AG04449 (cell line): Measurements from ENCODE around the gene PRRX2.

Experiments
- CTCF ChIA-PET: fragments of 350-600 bp; formaldehyde crosslinking; extraction: SDS; loops from one replicate; lab custom pipeline; 2021; ENCODE audit warnings: antibody characterized with exemption; lab: Yijun Ruan, JAX
- POLR2A ChIA-PET: fragments of 400-600, 350-600 bp; formaldehyde crosslinking; extraction: SDS; loops from one replicate; lab custom pipeline; 2020; ENCODE audit warnings: antibody characterized with exemption, inconsistent platforms; lab: Yijun Ruan, JAX
- DNase-seq: peaks from one replicate; pipeline ENCODE4 v3.0.0-alpha.2; 2010; ENCODE audit warnings: low read depth, low spot score
- H3K4me3 ChIP-seq: 2 replicates; pipeline ENCODE4 v1.5.1; 2011; ENCODE audit warnings: low read depth, mild to moderate bottlenecking, control low read depth, low read length
- CTCF ChIP-seq: IDR thresholded peaks from one replicate; pipeline ENCODE4 v1.5.1; 2011; ENCODE audit warnings: mild to moderate bottlenecking, moderate library complexity, low read length, control low read depth, inconsistent platforms; ENCODE audit not compliant: insufficient read depth; ENCODE audit errors: missing control alignments

PRRX2 gene

GRCh38 chr9:129664746-129665388 is 580 bp upstream of the PRRX2 start:
- peak overlapping the region; percentile 76 for H3K4me3 ChIP-seq
- ChIA-PET POLR2A (interaction anchor here (1.0 to 1.4 kb wide), 2 partner anchors 8 to 67 kb away, joined by 3 to 5 read pairs; no protein-coding TSS in a partner anchor), CTCF (interaction anchor here (0.5 to 1.4 kb wide), 3 partner anchors 21 to 64 kb away, joined by 3 to 4 read pairs (median 3); no protein-coding TSS in a partner anchor)
- no peak for TF ChIP-seq CTCF
- no peak for DNase-seq

GRCh38 chr9:129665814-129666520 is 520 bp downstream of the PRRX2 start:
- ChIA-PET CTCF (interaction anchor here (0.9 to 2.0 kb wide), 5 partner anchors 11 to 120 kb away, joined by 3 to 7 read pairs (median 4); no protein-coding TSS in a partner anchor), POLR2A (interaction anchor here (0.6 to 1.4 kb wide), 3 partner anchors 9 to 61 kb away, joined by 3 to 5 read pairs (median 3); no protein-coding TSS in a partner anchor)
- no peak for TF ChIP-seq CTCF
- DNase-seq: no peak
- H3K4me3 ChIP-seq: peak overlapping the region; percentile 76

GRCh38 chr9:129666575-129666974 is 1.1 kb downstream of the PRRX2 start:
- ChIA-PET CTCF (interaction anchor here (0.9 to 2.0 kb wide), 5 partner anchors 10 to 119 kb away, joined by 3 to 7 read pairs (median 5); no protein-coding TSS in a partner anchor), POLR2A (interaction anchor here (0.6 to 1.0 kb wide), 2 partner anchors 31 to 60 kb away, joined by 3 read pairs; no protein-coding TSS in a partner anchor)
- TF ChIP-seq CTCF: no peak
- DNase-seq: no peak
- peak overlapping the region; percentile 76 for H3K4me3 ChIP-seq

GRCh38 chr9:129667378-129667777 is 1.9 kb downstream of the PRRX2 start:
- no peak for DNase-seq
- ChIA-PET POLR2A (no interaction called here), CTCF (interaction anchor here (0.8 to 2.0 kb wide), 6 partner anchors 9 to 118 kb away, joined by 3 to 7 read pairs (median 4); no protein-coding TSS in a partner anchor)
- peak overlapping the region; percentile 76 for H3K4me3 ChIP-seq
- no peak for TF ChIP-seq CTCF

GRCh38 chr9:129667850-129668249 is 2.4 kb downstream of the PRRX2 start:
- peak overlapping the region; percentile 76 for H3K4me3 ChIP-seq
- POLR2A ChIA-PET: no interaction called here
- CTCF ChIA-PET: interaction anchor here (0.8 to 2.0 kb wide), 5 partner anchors 9 to 118 kb away, joined by 3 to 7 read pairs (median 4); no protein-coding TSS in a partner anchor

More at GRCh38 chr9:129667850-129668249, 2.4 kb downstream of the PRRX2 start:
- no peak for DNase-seq
- no peak for TF ChIP-seq CTCF
